Measurements from ENCODE around the gene LMAN2.
"Not testable (repeated sequence)": the region's sequence is repeated elsewhere in the genome, so short reads cannot be mapped to it uniquely, and the experiment has no call there.

LMAN2 gene

DNA sequence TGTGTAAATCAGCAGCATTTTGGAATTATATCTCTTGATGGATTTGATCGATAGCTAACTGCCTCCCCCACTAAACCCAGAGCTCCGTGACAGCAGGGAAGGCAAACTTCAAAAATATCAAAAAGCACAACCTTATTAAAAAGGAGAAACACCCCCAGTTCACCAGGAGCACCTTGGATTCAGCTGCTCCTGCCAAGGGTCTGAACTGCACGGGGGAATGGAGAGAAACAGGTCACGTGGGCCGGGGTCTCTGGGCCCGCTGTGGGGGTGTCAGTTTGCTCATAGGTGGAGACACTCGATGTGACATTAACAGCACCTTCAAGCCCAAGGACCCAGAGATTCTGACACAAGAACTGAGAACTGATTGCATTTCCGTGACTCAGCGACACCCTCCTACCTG lies 31.7 kb upstream of the LMAN2 start:
- H3K9me3 ChIP-seq (ENCODE audit: low read depth, low read length) = no peaks in the 10 kb centered on the region
- TF ChIP-seq POLR2AphosphoS5 (IDR thresholded peaks at IDR 0.05; ENCODE audit: borderline replicate concordance, low read depth, low read length) (no peak), EZH2 (IDR thresholded peaks at IDR 0.05) (no peak)
- no peak overlapping the region for H3K9ac ChIP-seq (ENCODE audit: insufficient read length)
- H3K27ac ChIP-seq = no peak overlapping the region
- no peak for DNase-seq (ENCODE audit: low read depth, low spot score)
- no peaks in the 10 kb centered on the region for H3K36me3 ChIP-seq (ENCODE audit: insufficient read depth, low read length)
- H3K4me3 ChIP-seq = no peak overlapping the region

GRCh38 chr5:177382423-177383029 lies 31.1 kb upstream of the LMAN2 start:
- no peak overlapping the region for H3K4me3 ChIP-seq
- H3K9me3 ChIP-seq (ENCODE audit: low read depth, low read length) = no peaks in the 10 kb centered on the region
- H3K9ac ChIP-seq (ENCODE audit: insufficient read length) = no peak overlapping the region
- no peaks in the 10 kb centered on the region for H3K36me3 ChIP-seq (ENCODE audit: insufficient read depth, low read length)
- no peak for DNase-seq (ENCODE audit: low read depth, low spot score)
- H3K27ac ChIP-seq = no peak overlapping the region
- TF ChIP-seq EZH2 (IDR thresholded peaks at IDR 0.05) = no peak
- TF ChIP-seq FOXP2 (optimal IDR thresholded peaks at IDR 0.05; ENCODE audit: control extremely low read depth, extremely low read length, insufficient read depth) = no peak
- TF ChIP-seq POLR2AphosphoS5 (IDR thresholded peaks at IDR 0.05; ENCODE audit: borderline replicate concordance, low read depth, low read length) = no peak

- no peaks in the 10 kb centered on the region for H3K36me3 ChIP-seq (ENCODE audit: insufficient read depth, low read length)
- no peak overlapping the region for H3K9ac ChIP-seq (ENCODE audit: insufficient read length)
- H3K4me3 ChIP-seq = no peak overlapping the region
- TF ChIP-seq EZH2 (IDR thresholded peaks at IDR 0.05) (no peak), FOXP2 (optimal IDR thresholded peaks at IDR 0.05; ENCODE audit: control extremely low read depth, extremely low read length, insufficient read depth) (no peak)
- no peak overlapping the region for H3K27ac ChIP-seq
- H3K9me3 ChIP-seq (ENCODE audit: low read depth, low read length) = no peaks in the 10 kb centered on the region
- DNase-seq (ENCODE audit: low read depth, low spot score) = no peak
These were observed 29.3 kb upstream of the LMAN2 start for GRCh38 chr5:177380805-177381126.

GRCh38 chr5:177378884-177379883 lies 27.7 kb upstream of the LMAN2 start:
- no peak for DNase-seq (ENCODE audit: low read depth, low spot score)
- no peak overlapping the region for H3K9ac ChIP-seq (ENCODE audit: insufficient read length)
- no peak overlapping the region for H3K4me3 ChIP-seq
- TF ChIP-seq FOXP2 (optimal IDR thresholded peaks at IDR 0.05; ENCODE audit: control extremely low read depth, extremely low read length, insufficient read depth) (no peak), EZH2 (IDR thresholded peaks at IDR 0.05) (no peak), POLR2AphosphoS5 (IDR thresholded peaks at IDR 0.05; ENCODE audit: borderline replicate concordance, low read depth, low read length) (no peak)
- no peaks in the 10 kb centered on the region for H3K9me3 ChIP-seq (ENCODE audit: low read depth, low read length)
- no peaks in the 10 kb centered on the region for H3K36me3 ChIP-seq (ENCODE audit: insufficient read depth, low read length)
- peak overlapping the region; percentile 68 for H3K27ac ChIP-seq

- Histone ChIP-seq H3K4me3 (no peak overlapping the region), H3K9me3 (ENCODE audit: low read depth, low read length) (no peaks in the 10 kb centered on the region), H3K9ac (ENCODE audit: insufficient read length) (no peak overlapping the region), H3K27ac (no peak overlapping the region), H3K36me3 (ENCODE audit: insufficient read depth, low read length) (no peaks in the 10 kb centered on the region)
- TF ChIP-seq POLR2AphosphoS5 (IDR thresholded peaks at IDR 0.05; ENCODE audit: borderline replicate concordance, low read depth, low read length) = no peak
- no peak for TF ChIP-seq FOXP2 (optimal IDR thresholded peaks at IDR 0.05; ENCODE audit: control extremely low read depth, extremely low read length, insufficient read depth)
- no peak for TF ChIP-seq EZH2 (IDR thresholded peaks at IDR 0.05)
- no peak for DNase-seq (ENCODE audit: low read depth, low spot score)
These were observed 26.6 kb upstream of the LMAN2 start for GRCh38 chr5:177377851-177378776.

DNA sequence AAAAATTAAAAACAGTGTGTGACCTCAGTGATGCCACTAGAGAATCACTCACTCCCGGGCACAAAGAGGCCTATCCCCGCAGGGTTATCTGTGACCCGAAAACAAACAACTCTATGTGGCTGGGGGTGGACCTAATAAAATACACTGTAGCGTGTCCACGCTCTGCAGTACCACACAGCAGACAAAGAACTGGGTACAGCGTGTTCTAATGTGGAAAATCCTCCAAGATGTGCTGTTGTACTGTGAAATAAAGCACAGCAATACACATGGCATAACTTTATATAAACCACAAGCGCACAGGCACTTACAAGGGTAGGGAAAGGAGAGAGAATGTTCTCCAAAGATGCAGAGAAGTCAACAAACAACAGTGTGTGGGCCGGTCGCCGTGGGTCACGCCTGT lies 24.6 kb upstream of the LMAN2 start:
- Histone ChIP-seq H3K4me3 (no peak overlapping the region), H3K27ac (no peak overlapping the region), H3K9ac (ENCODE audit: insufficient read length) (no peak overlapping the region), H3K9me3 (ENCODE audit: low read depth, low read length) (no peaks in the 10 kb centered on the region), H3K36me3 (ENCODE audit: insufficient read depth, low read length) (no peaks in the 10 kb centered on the region)
- TF ChIP-seq FOXP2 (optimal IDR thresholded peaks at IDR 0.05; ENCODE audit: control extremely low read depth, extremely low read length, insufficient read depth) (no peak), POLR2AphosphoS5 (IDR thresholded peaks at IDR 0.05; ENCODE audit: borderline replicate concordance, low read depth, low read length) (no peak), EZH2 (IDR thresholded peaks at IDR 0.05) (no peak)
- no peak for DNase-seq (ENCODE audit: low read depth, low spot score)

- not testable (repeated sequence) for DNase-seq (ENCODE audit: low read depth, low spot score); H3K27ac ChIP-seq; H3K9me3 ChIP-seq (ENCODE audit: low read depth, low read length); H3K9ac ChIP-seq (ENCODE audit: insufficient read length); H3K36me3 ChIP-seq (ENCODE audit: insufficient read depth, low read length); H3K4me3 ChIP-seq
These were observed 24.0 kb upstream of the LMAN2 start for GRCh38 chr5:177375516-177375915.

DNA sequence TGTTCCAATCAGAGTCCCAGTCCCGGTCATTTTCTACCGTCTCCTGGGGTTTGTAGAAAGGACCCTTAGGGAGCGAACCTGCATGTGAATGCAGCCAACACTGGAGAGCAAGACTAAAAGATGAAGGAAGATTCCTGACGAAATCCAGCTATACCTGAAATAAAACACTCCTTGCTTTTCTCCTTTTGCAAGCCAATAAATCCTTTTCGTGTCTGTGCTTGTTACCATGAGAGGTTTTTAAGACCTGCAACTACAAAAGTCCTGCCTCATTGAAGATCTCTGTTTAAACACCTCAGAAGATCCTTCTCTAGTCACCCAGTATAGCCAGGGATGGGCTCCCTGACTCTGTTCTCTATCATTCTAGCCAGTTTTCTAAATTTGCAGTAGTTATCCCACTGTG lies 22.7 kb upstream of the LMAN2 start:
- Histone ChIP-seq H3K9me3 (ENCODE audit: low read depth, low read length) (no peaks in the 10 kb centered on the region), H3K4me3 (no peak overlapping the region), H3K36me3 (ENCODE audit: insufficient read depth, low read length) (no peaks in the 10 kb centered on the region), H3K9ac (ENCODE audit: insufficient read length) (no peak overlapping the region), H3K27ac (no peak overlapping the region)
- no peak for TF ChIP-seq EZH2 (IDR thresholded peaks at IDR 0.05)
- no peak for TF ChIP-seq POLR2AphosphoS5 (IDR thresholded peaks at IDR 0.05; ENCODE audit: borderline replicate concordance, low read depth, low read length)
- TF ChIP-seq FOXP2 (optimal IDR thresholded peaks at IDR 0.05; ENCODE audit: control extremely low read depth, extremely low read length, insufficient read depth) = no peak
- no peak for DNase-seq (ENCODE audit: low read depth, low spot score)
